Measurements from ENCODE around the gene KCNC1.

- no peak for TF ChIP-seq POLR2AphosphoS5 (IDR thresholded peaks at IDR 0.05; ENCODE audit: low read depth, low read length)
- no peak for TF ChIP-seq SIN3A (IDR thresholded peaks at IDR 0.05; ENCODE audit: borderline replicate concordance, insufficient read depth, low read length)
Observed at GRCh38 chr11:17733261-17733660, 1.3 kb upstream of the KCNC1 start.
